Hepatocyte (in vitro differentiated cells): ENCODE data around the gene SLC22A15.

ENCODE experiments used
- EZH2 ChIP-seq: fragments of 200-600 bp; sonication (generic); IDR thresholded peaks from 2 replicates; pipeline ENCODE4 v1.6.1; 2016; ENCODE audit warnings: antibody characterized with exemption, mild to moderate bottlenecking, borderline replicate concordance
- TF ChIP-seq, protein P1 (sequence below): fragments of 200-600 bp; sonication (generic); IDR thresholded peaks from 2 replicates; pipeline ENCODE4 v1.5.1; 2016; ENCODE audit warnings: antibody characterized with exemption, mild to moderate bottlenecking; ENCODE audit not compliant: poor library complexity

DNA sequence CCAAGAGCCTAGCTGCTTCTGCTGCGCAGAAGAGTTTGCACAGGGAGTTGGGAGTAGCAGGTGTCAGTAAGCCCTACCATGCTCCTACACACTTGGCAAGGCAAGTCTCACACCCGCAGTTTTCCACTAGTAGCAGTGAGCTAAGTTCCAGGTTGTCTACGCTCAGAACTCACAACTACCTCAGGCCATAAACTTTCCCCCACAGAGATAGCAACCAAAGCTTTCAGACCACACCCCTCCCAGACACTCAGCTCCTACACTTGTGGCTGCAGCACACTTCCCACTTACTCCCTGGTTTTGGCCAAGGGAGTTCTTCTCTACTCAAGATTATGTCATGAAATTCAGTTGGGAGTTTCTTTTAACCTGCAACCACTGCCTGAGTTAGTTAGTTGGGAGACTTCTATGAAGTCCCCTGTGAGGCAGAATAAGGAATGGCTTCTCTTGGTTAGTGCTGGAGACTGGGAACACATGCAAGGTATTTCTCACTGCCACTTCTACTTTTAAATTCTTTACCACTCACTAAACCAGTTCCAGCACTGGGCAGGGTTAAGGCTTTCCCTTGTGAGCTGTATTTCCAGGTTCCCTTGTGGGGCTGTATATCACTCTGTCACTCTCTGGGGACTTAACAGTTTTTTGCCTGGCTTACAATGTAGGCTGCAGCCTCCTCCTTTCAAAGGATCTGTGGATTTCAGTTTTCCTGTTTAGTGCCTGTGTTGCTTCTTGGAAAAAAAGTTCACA, 116.6 kb downstream of the SLC22A15 start:
- TF ChIP-seq, protein P1, sequence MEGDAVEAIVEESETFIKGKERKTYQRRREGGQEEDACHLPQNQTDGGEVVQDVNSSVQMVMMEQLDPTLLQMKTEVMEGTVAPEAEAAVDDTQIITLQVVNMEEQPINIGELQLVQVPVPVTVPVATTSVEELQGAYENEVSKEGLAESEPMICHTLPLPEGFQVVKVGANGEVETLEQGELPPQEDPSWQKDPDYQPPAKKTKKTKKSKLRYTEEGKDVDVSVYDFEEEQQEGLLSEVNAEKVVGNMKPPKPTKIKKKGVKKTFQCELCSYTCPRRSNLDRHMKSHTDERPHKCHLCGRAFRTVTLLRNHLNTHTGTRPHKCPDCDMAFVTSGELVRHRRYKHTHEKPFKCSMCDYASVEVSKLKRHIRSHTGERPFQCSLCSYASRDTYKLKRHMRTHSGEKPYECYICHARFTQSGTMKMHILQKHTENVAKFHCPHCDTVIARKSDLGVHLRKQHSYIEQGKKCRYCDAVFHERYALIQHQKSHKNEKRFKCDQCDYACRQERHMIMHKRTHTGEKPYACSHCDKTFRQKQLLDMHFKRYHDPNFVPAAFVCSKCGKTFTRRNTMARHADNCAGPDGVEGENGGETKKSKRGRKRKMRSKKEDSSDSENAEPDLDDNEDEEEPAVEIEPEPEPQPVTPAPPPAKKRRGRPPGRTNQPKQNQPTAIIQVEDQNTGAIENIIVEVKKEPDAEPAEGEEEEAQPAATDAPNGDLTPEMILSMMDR, result no peak
- no peak for TF ChIP-seq EZH2
